GM10847 (cell line): ENCODE results near the gene LCE1F.

Experiments
- POLR2A ChIP-seq: IDR thresholded peaks from 2 replicates; pipeline ENCODE4 v1.6.1; 2011; ENCODE audit not compliant: insufficient read length; ENCODE audit errors: extremely low read depth

LCE1F gene

DNA sequence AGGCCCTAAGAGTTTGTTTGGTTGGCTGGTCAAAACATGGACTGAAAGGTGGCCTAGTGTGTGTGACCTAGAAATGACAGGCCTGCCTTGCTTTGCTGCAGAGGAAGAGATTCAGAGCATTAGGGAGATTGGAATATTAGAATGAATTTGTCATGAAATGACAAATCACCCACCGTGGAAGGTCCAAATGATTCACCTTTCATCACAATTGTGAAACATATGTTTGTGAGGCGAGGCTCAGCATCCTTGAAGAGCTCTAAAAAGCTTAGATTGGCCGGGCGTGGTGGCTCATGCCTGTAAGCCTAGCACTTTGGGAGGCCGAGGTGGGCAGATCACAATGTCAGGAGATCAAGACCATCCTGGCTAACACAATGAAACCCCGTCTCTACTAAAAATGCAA is 42.4 kb downstream of the LCE1F start:
- TF ChIP-seq POLR2A: no peak

DNA sequence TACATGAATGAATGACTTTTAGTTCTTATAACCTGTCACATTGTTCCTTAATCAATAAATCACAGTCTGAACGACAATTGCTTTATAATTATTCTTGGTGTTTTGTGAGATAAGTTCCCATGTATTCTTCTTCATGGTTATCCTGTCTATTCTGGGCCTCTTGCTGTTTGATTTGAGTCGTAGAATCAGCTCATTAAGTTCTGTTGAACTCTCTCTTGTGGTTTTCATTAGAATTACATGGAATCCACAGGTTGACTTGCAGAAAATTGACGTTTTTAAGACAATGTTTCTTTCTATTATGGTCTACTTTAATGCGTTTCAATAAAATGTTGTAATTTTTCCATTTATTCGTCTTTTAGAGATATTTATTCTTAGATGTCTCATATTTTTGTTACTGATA is 48.4 kb downstream of the LCE1F start:
- TF ChIP-seq POLR2A: no peak

DNA sequence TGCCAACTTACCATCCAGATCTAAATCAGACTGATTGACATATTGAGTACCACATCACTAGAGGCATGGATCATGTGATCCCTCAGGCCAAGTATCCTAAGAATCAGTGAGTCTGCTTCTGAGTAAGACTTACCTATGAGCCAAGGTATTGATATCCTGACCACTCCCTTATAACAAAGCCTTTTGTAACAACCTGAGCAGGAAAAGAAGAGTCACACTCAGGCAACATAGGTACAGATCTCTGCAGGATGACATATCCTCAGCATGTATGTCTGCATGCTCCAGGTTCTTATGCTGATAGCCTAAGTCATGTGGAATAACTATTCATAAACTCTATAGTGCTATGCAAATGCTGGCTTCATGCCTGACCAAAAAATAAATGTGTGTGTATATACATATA is 50.0 kb downstream of the LCE1F start:
- no peak for TF ChIP-seq POLR2A
